ENCODE measurements around the gene CRKL.

CRKL gene

GRCh38 chr22:20974336-20974955, 57.2 kb downstream of the CRKL start:
- FAIRE-seq (no peak), DNase-seq (ENCODE audit: insufficient read length, low spot score) (no peak)
- TF ChIP-seq, protein P1, sequence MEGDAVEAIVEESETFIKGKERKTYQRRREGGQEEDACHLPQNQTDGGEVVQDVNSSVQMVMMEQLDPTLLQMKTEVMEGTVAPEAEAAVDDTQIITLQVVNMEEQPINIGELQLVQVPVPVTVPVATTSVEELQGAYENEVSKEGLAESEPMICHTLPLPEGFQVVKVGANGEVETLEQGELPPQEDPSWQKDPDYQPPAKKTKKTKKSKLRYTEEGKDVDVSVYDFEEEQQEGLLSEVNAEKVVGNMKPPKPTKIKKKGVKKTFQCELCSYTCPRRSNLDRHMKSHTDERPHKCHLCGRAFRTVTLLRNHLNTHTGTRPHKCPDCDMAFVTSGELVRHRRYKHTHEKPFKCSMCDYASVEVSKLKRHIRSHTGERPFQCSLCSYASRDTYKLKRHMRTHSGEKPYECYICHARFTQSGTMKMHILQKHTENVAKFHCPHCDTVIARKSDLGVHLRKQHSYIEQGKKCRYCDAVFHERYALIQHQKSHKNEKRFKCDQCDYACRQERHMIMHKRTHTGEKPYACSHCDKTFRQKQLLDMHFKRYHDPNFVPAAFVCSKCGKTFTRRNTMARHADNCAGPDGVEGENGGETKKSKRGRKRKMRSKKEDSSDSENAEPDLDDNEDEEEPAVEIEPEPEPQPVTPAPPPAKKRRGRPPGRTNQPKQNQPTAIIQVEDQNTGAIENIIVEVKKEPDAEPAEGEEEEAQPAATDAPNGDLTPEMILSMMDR (IDR thresholded peaks at IDR 0.05; ENCODE audit: insufficient read depth, missing control alignments), result no peak

DNA sequence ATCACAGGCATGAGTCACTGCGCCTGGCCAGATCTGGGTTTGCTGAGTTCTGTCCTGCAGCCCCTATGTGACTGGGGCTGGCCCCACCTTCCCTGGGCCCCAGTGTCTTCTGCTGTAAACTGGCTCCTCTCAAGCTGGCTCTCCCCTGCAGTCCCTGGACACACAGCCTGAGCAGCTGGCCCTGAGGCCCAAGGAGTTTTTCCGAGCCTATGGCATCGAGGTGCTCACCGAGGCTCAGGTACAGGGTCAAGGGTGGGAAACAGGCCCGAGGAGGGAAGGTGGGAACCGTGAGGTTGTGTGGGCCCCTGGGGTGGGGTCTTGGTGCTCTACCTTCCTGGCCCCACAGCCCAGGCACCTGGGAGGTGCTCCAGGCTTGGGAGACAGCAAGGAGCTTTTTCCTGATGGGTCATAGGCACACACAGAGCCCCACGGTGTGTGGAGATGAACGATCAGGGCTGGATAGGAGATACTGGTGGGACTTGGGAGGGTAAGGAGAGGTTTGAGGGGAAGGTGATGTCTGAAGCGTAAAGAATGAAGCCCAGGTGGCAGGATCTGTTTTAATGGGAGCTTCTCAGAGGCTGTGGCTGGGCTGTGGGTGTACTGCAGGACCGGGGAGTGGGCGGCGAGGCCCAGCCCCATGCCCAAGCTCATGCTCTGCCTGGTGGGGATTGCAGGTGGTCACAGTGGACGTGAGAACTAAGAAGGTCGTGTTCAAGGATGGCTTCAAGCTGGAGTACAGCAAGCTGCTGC, 58.5 kb downstream of the CRKL start:
- FAIRE-seq (no peak), DNase-seq (ENCODE audit: insufficient read length, low spot score) (no peak)
- TF ChIP-seq, protein P1 (IDR thresholded peaks at IDR 0.05; ENCODE audit: insufficient read depth, missing control alignments), result no peak

DNA sequence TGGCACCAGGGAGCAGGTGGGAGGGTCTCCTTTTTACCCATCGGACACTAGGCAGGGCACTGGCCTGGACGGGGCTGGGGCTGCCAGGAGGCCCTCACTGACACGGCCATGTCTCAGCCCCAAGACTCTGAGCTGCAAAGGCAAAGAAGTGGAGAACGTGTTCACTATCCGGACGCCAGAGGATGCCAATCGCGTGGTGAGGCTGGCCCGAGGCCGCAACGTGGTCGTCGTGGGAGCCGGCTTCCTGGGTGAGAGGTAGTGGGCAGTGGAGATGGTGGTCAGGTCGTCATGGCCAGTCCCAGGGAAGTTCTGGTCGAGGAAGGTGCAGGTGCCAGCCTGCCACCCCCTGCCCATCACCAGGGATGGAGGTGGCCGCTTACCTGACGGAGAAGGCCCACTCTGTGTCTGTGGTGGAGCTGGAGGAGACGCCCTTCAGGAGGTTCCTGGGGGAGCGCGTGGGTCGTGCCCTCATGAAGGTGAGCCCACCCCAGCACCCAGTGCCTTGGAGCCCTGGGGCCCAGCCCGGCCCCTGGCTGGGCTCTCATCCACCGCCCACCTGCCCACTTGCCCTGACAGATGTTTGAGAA, 59.2 kb downstream of the CRKL start:
- no peak for FAIRE-seq
- DNase-seq (ENCODE audit: insufficient read length, low spot score), result no peak
- TF ChIP-seq, protein P1 (IDR thresholded peaks at IDR 0.05; ENCODE audit: insufficient read depth, missing control alignments), result no peak

GRCh38 chr22:20977019-20977418, 59.8 kb downstream of the CRKL start:
- TF ChIP-seq, protein P1 (IDR thresholded peaks at IDR 0.05; ENCODE audit: insufficient read depth, missing control alignments), result no peak
- DNase-seq (ENCODE audit: insufficient read length, low spot score), result no peak
- no peak for FAIRE-seq

DNA sequence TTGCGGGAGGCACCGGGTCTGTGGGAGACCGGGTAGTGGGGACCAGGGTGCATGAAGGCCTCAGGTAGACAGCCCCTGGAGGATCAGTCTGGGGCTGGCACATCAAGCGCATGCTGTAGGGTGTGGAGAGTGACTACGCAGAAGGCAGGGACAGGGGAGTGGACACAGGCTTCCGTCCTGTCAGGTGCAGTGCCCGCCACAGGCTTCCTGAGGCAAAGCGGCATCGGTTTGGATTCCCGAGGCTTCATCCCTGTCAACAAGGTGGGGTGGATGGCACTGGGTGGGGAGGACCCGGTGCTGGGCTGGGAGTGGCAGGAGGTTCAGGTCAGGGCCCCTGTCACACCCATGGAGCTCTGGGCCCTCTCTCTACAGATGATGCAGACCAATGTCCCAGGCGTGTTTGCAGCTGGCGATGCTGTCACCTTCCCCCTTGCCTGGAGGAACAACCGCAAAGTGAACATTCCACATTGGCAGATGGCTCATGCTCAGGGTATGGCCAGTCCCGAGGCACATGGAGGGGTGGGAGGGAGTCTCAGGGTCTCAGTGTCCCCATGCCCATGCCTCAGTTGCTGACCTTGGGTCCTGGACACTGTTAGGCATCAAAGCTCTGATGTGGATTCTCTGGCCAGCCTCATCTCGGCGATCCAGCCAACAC, 60.4 kb downstream of the CRKL start:
- TF ChIP-seq, protein P1 (IDR thresholded peaks at IDR 0.05; ENCODE audit: insufficient read depth, missing control alignments), result no peak
- FAIRE-seq (no peak), DNase-seq (ENCODE audit: insufficient read length, low spot score) (no peak)

- TF ChIP-seq, protein P1 (IDR thresholded peaks at IDR 0.05; ENCODE audit: insufficient read depth, missing control alignments), result no peak
- FAIRE-seq (no peak), DNase-seq (ENCODE audit: insufficient read length, low spot score) (no peak)
These were observed 61.2 kb downstream of the CRKL start for GRCh38 chr22:20978419-20978818.

Data from D721Med (cell line).